HEK293 (cell line): ENCODE results near the gene TMEM60.

Experiments used
- CTCF ChIA-PET: fragments of 350-600 bp; formaldehyde crosslinking; extraction: SDS; loops from one replicate; lab custom pipeline; 2021; ENCODE audit warnings: antibody characterized with exemption; lab: Yijun Ruan, JAX
- POLR2A ChIA-PET: fragments of 300-600 bp; formaldehyde crosslinking; extraction: SDS; loops from one replicate; lab custom pipeline; 2020; ENCODE audit warnings: antibody characterized with exemption, inconsistent platforms; lab: Yijun Ruan, JAX
- H3K27ac ChIP-seq: fragments of 200-500 bp; sonication (Bioruptor generic); 2 replicates; pipeline ENCODE4 v1.5.1; 2014; ENCODE audit warnings: low read depth, low read length, control low read depth, inconsistent platforms; ENCODE audit errors: extremely low read depth
- H3K36me3 ChIP-seq, 2 experiments: fragments of 200-500 bp in 1 of 2; sonication (Bioruptor generic) in 1 of 2; 1 replicate in 1 of 2; 2 replicates in 1 of 2; pipeline ENCODE4 v1.5.1; 2014 to 2017; ENCODE audit warnings: inconsistent platforms in 2 of 2, low read length in 2 of 2; ENCODE audit not compliant: control insufficient read depth in 2 of 2, insufficient read depth in 1 of 2
- H3K4me1 ChIP-seq: fragments of 200-500 bp; sonication (Bioruptor generic); 2 replicates; pipeline ENCODE4 v1.5.1; 2014; ENCODE audit warnings: mild to moderate bottlenecking, low read length, inconsistent platforms; ENCODE audit not compliant: control insufficient read depth, insufficient read depth
- H3K4me3 ChIP-seq: 2 replicates; pipeline ENCODE4 v1.5.1; 2011; ENCODE audit warnings: low read depth, mild to moderate bottlenecking, control low read depth, low read length, moderate library complexity
- H3K9me3 ChIP-seq: fragments of 200-500 bp; sonication (Bioruptor generic); 2 replicates; pipeline ENCODE4 v1.5.1; 2014; ENCODE audit warnings: low read depth, low read length, inconsistent platforms; ENCODE audit not compliant: control insufficient read depth, insufficient read depth
- BCL6B ChIP-seq: fragments of 450-650 bp; formaldehyde crosslinking; IDR thresholded peaks from 2 replicates; pipeline ENCODE4 v1.5.1; 2017; ENCODE audit warnings: missing biosample characterization, missing genetic modification characterization
- FEZF1 ChIP-seq: fragments of 450-650 bp; formaldehyde crosslinking; IDR thresholded peaks from 2 replicates; pipeline ENCODE4 v1.5.1; 2016; ENCODE audit warnings: missing biosample characterization, missing genetic modification characterization
- GLI4 ChIP-seq: fragments of 450-650 bp; formaldehyde crosslinking; IDR thresholded peaks from 2 replicates; pipeline ENCODE4 v1.5.1; 2016; ENCODE audit warnings: missing biosample characterization, missing genetic modification characterization
- REST ChIP-seq: fragments of 450-650 bp; formaldehyde crosslinking; IDR thresholded peaks from 2 replicates; pipeline ENCODE4 v1.5.1; 2016; ENCODE audit warnings: missing biosample characterization, missing genetic modification characterization
- SCRT1 ChIP-seq: fragments of 450-650 bp; formaldehyde crosslinking; IDR thresholded peaks from 2 replicates; pipeline ENCODE4 v1.5.1; 2016; ENCODE audit warnings: missing biosample characterization, missing genetic modification characterization, borderline replicate concordance
- SP2 ChIP-seq: fragments of 450-650 bp; formaldehyde crosslinking; IDR thresholded peaks from 2 replicates; pipeline ENCODE4 v1.5.1; 2016; ENCODE audit warnings: missing biosample characterization, missing genetic modification characterization
- TCF7L2 ChIP-seq: IDR thresholded peaks from 2 replicates; pipeline ENCODE4 v1.6.1; 2011; ENCODE audit warnings: low read depth, mild to moderate bottlenecking, inconsistent platforms, low read length, moderate library complexity, borderline replicate concordance
- ZBTB17 ChIP-seq: fragments of 450-650 bp; formaldehyde crosslinking; IDR thresholded peaks from 2 replicates; pipeline ENCODE4 v1.5.1; 2016; ENCODE audit warnings: missing biosample characterization, missing genetic modification characterization
- ZFP3 ChIP-seq: fragments of 450-650 bp; formaldehyde crosslinking; IDR thresholded peaks from 2 replicates; pipeline ENCODE4 v1.5.1; 2016; ENCODE audit warnings: low read depth, missing biosample characterization, missing genetic modification characterization
- ZFP69B ChIP-seq: fragments of 450-650 bp; formaldehyde crosslinking; IDR thresholded peaks from 2 replicates; pipeline ENCODE4 v1.5.1; 2016; ENCODE audit warnings: missing biosample characterization, missing genetic modification characterization
- ZNF2 ChIP-seq: fragments of 450-650 bp; formaldehyde crosslinking; IDR thresholded peaks from 2 replicates; pipeline ENCODE4 v1.5.1; 2016; ENCODE audit warnings: missing biosample characterization, missing genetic modification characterization
- ZNF398 ChIP-seq: fragments of 450-650 bp; formaldehyde crosslinking; IDR thresholded peaks from 2 replicates; pipeline ENCODE4 v1.5.1; 2017; ENCODE audit warnings: missing biosample characterization, missing genetic modification characterization
- ZNF416 ChIP-seq: fragments of 450-650 bp; formaldehyde crosslinking; IDR thresholded peaks from 2 replicates; pipeline ENCODE4 v1.5.1; 2016; ENCODE audit warnings: missing biosample characterization, missing genetic modification characterization
- ZNF529 ChIP-seq: fragments of 450-650 bp; formaldehyde crosslinking; IDR thresholded peaks from 2 replicates; pipeline ENCODE4 v1.5.1; 2017; ENCODE audit warnings: missing genetic modification characterization, missing biosample characterization; ENCODE audit not compliant: insufficient replicate concordance
- ZNF544 ChIP-seq: fragments of 450-650 bp; formaldehyde crosslinking; IDR thresholded peaks from 2 replicates; pipeline ENCODE4 v1.5.0; 2017; ENCODE audit warnings: missing biosample characterization, missing genetic modification characterization
- ZNF580 ChIP-seq: fragments of 450-650 bp; formaldehyde crosslinking; IDR thresholded peaks from 2 replicates; pipeline ENCODE4 v1.5.1; 2016; ENCODE audit warnings: missing biosample characterization, missing genetic modification characterization
- ZNF600 ChIP-seq: fragments of 450-650 bp; formaldehyde crosslinking; IDR thresholded peaks from 2 replicates; pipeline ENCODE4 v1.5.1; 2016; ENCODE audit warnings: missing biosample characterization, missing genetic modification characterization
- ZNF639 ChIP-seq: fragments of 450-650 bp; formaldehyde crosslinking; IDR thresholded peaks from 2 replicates; pipeline ENCODE4 v1.5.1; 2016; ENCODE audit warnings: missing biosample characterization, missing genetic modification characterization
- ZNF701 ChIP-seq: fragments of 450-650 bp; formaldehyde crosslinking; IDR thresholded peaks from 2 replicates; pipeline ENCODE4 v1.5.1; 2016; ENCODE audit warnings: missing biosample characterization, missing genetic modification characterization
- ZSCAN30 ChIP-seq: fragments of 450-650 bp; IDR thresholded peaks from 2 replicates; pipeline ENCODE4 v1.5.1; 2018; ENCODE audit warnings: missing biosample characterization, mild to moderate bottlenecking, missing genetic modification characterization, moderate library complexity
- ZSCAN4 ChIP-seq: fragments of 450-650 bp; formaldehyde crosslinking; IDR thresholded peaks from 2 replicates; pipeline ENCODE4 v1.5.1; 2017; ENCODE audit warnings: missing biosample characterization, missing genetic modification characterization

Gene TMEM60

GRCh38 chr7:77771901-77772300 lies 26.3 kb downstream of the TMEM60 start:
- TF ChIP-seq ZNF600 (tag by site-specific recombination) (no peak), ZNF416 (tag by site-specific recombination) (no peak), ZNF544 (no peak), TCF7L2 (no peak), SP2 (tag by site-specific recombination) (no peak), GLI4 (tag by site-specific recombination) (no peak), ZFP69B (tag by site-specific recombination) (no peak), ZNF639 (no peak), BCL6B (no peak), FEZF1 (tag by site-specific recombination) (no peak), ZNF580 (no peak), ZNF2 (tag by site-specific recombination) (no peak), REST (no peak), ZBTB17 (tag by site-specific recombination) (no peak), ZSCAN30 (no peak), ZNF529 (no peak), ZNF701 (tag by site-specific recombination) (no peak), ZFP3 (tag by site-specific recombination) (no peak), ZSCAN4 (tag by site-specific recombination) (no peak), SCRT1 (tag by site-specific recombination) (no peak)
- no peak overlapping the region for H3K27ac ChIP-seq
- peaks cover 12 to 19% of the 10 kb centered on the region in 2 experiments for H3K36me3 ChIP-seq
- ChIA-PET CTCF (no interaction called here), POLR2A (no interaction called here)
- no peak overlapping the region for H3K4me3 ChIP-seq
- H3K4me1 ChIP-seq: no peaks in the 10 kb centered on the region
- H3K9me3 ChIP-seq: no peaks in the 10 kb centered on the region

GRCh38 chr7:77770316-77770715 lies 27.9 kb downstream of the TMEM60 start:
- peaks cover 4 to 24% of the 10 kb centered on the region in 2 experiments for H3K36me3 ChIP-seq
- H3K27ac ChIP-seq: no peak overlapping the region
- no peaks in the 10 kb centered on the region for H3K4me1 ChIP-seq
- POLR2A ChIA-PET: interaction anchor here (0.6 kb wide), 1 partner anchor 306 kb away, joined by 6 read pairs; no protein-coding TSS in a partner anchor
- H3K9me3 ChIP-seq: no peaks in the 10 kb centered on the region
- TF ChIP-seq REST (no peak), ZNF398 (tag by site-specific recombination) (no peak)
- TF ChIP-seq, all 188 proteins: peak for 0
- CTCF ChIA-PET: interaction anchor here (2.1 kb wide), 1 partner anchor 11 kb away, joined by 9 read pairs; no protein-coding TSS in a partner anchor
- H3K4me3 ChIP-seq: no peak overlapping the region
